IMR-90 (cell line): ENCODE data around the gene PRKCA. TPM values are rescaled to one million over a fixed set of nuclear protein-coding genes. Genes with fewer than 3 reads are reported as not detected.

Experiments used
- ATAC-seq: fragments of 200-7000 bp; cut with Tn5 transposase; 2 replicates; pipeline ENCODE4 v1.9.1; 2020; ENCODE audit warnings: low read depth, mild to moderate bottlenecking, moderate library complexity
- BruUV-seq: library from RNA; stranded (reverse); fragments of 400-500 nt; replicated peaks from 2 replicates; lab custom pipeline; 2021; lab: Mats Ljungman, UMichigan
- CTCF ChIA-PET: fragments of 300-600 bp; formaldehyde crosslinking; extraction: SDS; loops from one replicate; lab custom pipeline; 2021; ENCODE audit warnings: antibody characterized with exemption; lab: Yijun Ruan, JAX
- POLR2A ChIA-PET: fragments of 300-600 bp; sonication (Branson Sonifier 250); formaldehyde crosslinking; loops from one replicate; lab custom pipeline; 2022; ENCODE audit warnings: antibody characterized with exemption; ENCODE audit not compliant: unreplicated experiment; lab: Charles Lee
- DNase-seq: peaks from one replicate; pipeline ENCODE4 v3.0.0; 2013
- H2AFZ ChIP-seq: replicated peaks from 2 replicates; pipeline ENCODE3; 2013; ENCODE audit warnings: low read length, mild to moderate bottlenecking; ENCODE audit not compliant: poor library complexity
- H2AK5ac ChIP-seq: 2 replicates; pipeline ENCODE4 v1.6.1; 2013; ENCODE audit warnings: low read depth, low read length, inconsistent platforms
- H2AK9ac ChIP-seq: replicated peaks from 2 replicates; pipeline ENCODE3; 2013; ENCODE audit warnings: mild to moderate bottlenecking, low read depth, low read length, moderate library complexity; ENCODE audit not compliant: poor library complexity
- H2BK120ac ChIP-seq: 2 replicates; pipeline ENCODE4 v1.6.1; 2013; ENCODE audit warnings: low read depth, low read length, inconsistent platforms
- H2BK15ac ChIP-seq: 3 replicates; pipeline ENCODE4 v1.6.1; 2013; ENCODE audit warnings: low read depth, low read length, inconsistent platforms
- H2BK20ac ChIP-seq: 2 replicates; pipeline ENCODE4 v1.6.1; 2013; ENCODE audit warnings: low read depth, mild to moderate bottlenecking, inconsistent platforms, low read length, moderate library complexity
- H2BK5ac ChIP-seq: 2 replicates; pipeline ENCODE4 v1.6.1; 2013; ENCODE audit warnings: mild to moderate bottlenecking, low read depth, low read length, inconsistent platforms; ENCODE audit not compliant: poor library complexity, severe bottlenecking
- H3K14ac ChIP-seq: replicated peaks from 2 replicates; pipeline ENCODE4 v1.6.1; 2013; ENCODE audit warnings: low read depth, low read length, inconsistent platforms
- H3K18ac ChIP-seq: 2 replicates; pipeline ENCODE4 v1.6.1; 2013; ENCODE audit warnings: low read depth, low read length, control low read depth
- H3K23ac ChIP-seq: 2 replicates; pipeline ENCODE4 v1.6.1; 2013; ENCODE audit warnings: low read depth, low read length, inconsistent platforms
- H3K27ac ChIP-seq: 2 replicates; pipeline ENCODE4 v1.5.1; 2013; ENCODE audit warnings: mild to moderate bottlenecking, control low read depth, low read length; ENCODE audit not compliant: insufficient read depth
- H3K27me3 ChIP-seq: 2 replicates; pipeline ENCODE4 v1.6.1; 2013; ENCODE audit warnings: low read length; ENCODE audit not compliant: control insufficient read depth, insufficient read depth
- H3K36me3 ChIP-seq: 2 replicates; pipeline ENCODE4 v1.6.1; 2013; ENCODE audit warnings: low read length, mixed read lengths; ENCODE audit not compliant: control insufficient read depth, insufficient read depth
- H3K4ac ChIP-seq: 2 replicates; pipeline ENCODE4 v1.6.1; 2013; ENCODE audit warnings: low read depth, low read length, inconsistent platforms
- H3K4me1 ChIP-seq: 2 replicates; pipeline ENCODE4 v1.6.1; 2013; ENCODE audit warnings: low read length, mixed read lengths; ENCODE audit not compliant: control insufficient read depth, insufficient read depth
- H3K4me2 ChIP-seq: 2 replicates; pipeline ENCODE4 v1.6.1; 2013; ENCODE audit warnings: low read depth, mild to moderate bottlenecking, control low read depth, low read length, moderate library complexity
- H3K4me3 ChIP-seq: 2 replicates; pipeline ENCODE4 v1.5.1; 2013; ENCODE audit warnings: low read depth, mild to moderate bottlenecking, control low read depth, low read length, moderate library complexity; ENCODE audit not compliant: insufficient read depth
- H3K56ac ChIP-seq: 2 replicates; pipeline ENCODE4 v1.6.1; 2013; ENCODE audit warnings: low read length, inconsistent platforms; ENCODE audit not compliant: insufficient read depth; ENCODE audit errors: extremely low read depth
- H3K79me1 ChIP-seq, 2 experiments: 2 replicates each; pipeline ENCODE4 v1.6.1; 2013; ENCODE audit warnings: low read length in 2 of 2, inconsistent platforms in 1 of 2, low read depth in 1 of 2
- H3K9ac ChIP-seq: 2 replicates; pipeline ENCODE4 v1.6.1; 2013; ENCODE audit warnings: low read depth, low read length, control low read depth
- H3K9me1 ChIP-seq: 2 replicates; pipeline ENCODE4 v1.6.1; 2013; ENCODE audit warnings: low read length, inconsistent platforms; ENCODE audit not compliant: insufficient read depth
- H3K9me3 ChIP-seq: 2 replicates; pipeline ENCODE4 v1.6.1; 2013; ENCODE audit warnings: low read length; ENCODE audit not compliant: control insufficient read depth, insufficient read depth
- H4K20me1 ChIP-seq: 2 replicates; pipeline ENCODE4 v1.6.1; 2013; ENCODE audit warnings: low read length, inconsistent platforms; ENCODE audit not compliant: insufficient read depth
- H4K5ac ChIP-seq: 2 replicates; pipeline ENCODE4 v1.6.1; 2013; ENCODE audit warnings: mild to moderate bottlenecking, low read depth, low read length, control low read depth
- H4K8ac ChIP-seq, 2 experiments: 2 replicates each; pipeline ENCODE4 v1.6.1; 2013; ENCODE audit warnings: low read depth in 2 of 2, low read length in 2 of 2, control low read depth in 1 of 2, inconsistent platforms in 1 of 2
- H4K91ac ChIP-seq: 2 replicates; pipeline ENCODE4 v1.6.1; 2013; ENCODE audit warnings: low read depth, low read length, inconsistent platforms; ENCODE audit not compliant: insufficient read depth
- CEBPB ChIP-seq: IDR thresholded peaks from 2 replicates; pipeline ENCODE4 v1.6.1; 2012; ENCODE audit warnings: low read depth, low read length, improper control_type of control experiment
- FOS ChIP-seq: fragments of 150-350 bp; IDR thresholded peaks from 2 replicates; pipeline ENCODE4 v1.6.1; 2016; ENCODE audit warnings: low read depth, low read length
- MAFK ChIP-seq: IDR thresholded peaks from 2 replicates; pipeline ENCODE4 v1.6.1; 2012; ENCODE audit warnings: low read depth, low read length, improper control_type of control experiment
- NFE2L2 ChIP-seq: fragments of 150-350 bp; IDR thresholded peaks from 2 replicates; pipeline ENCODE4 v1.6.1; 2016; ENCODE audit warnings: low read depth, mild to moderate bottlenecking, low read length
- RAD21 ChIP-seq: IDR thresholded peaks from 2 replicates; pipeline ENCODE4 v1.6.1; 2012; ENCODE audit warnings: low read length, improper control_type of control experiment
- WGBS, 2 experiments: methylation state at CpG; one replicate each; pipeline versions ENCODE4 v1.1.5 to v1.1.7; 2013; ENCODE audit warnings: missing lambda C conversion rate in 2 of 2; ENCODE audit not compliant: insufficient read length in 1 of 2; ENCODE audit errors: extremely low coverage in 2 of 2; 5-methylcytosine and 5-hydroxymethylcytosine counted together
- dilution Hi-C: fragments of 300-500 bp; cut with HindIII; formaldehyde crosslinking; loops from one replicate; pipeline ENCODE4 v1.14.3; 2018; ENCODE audit warnings: low sequenced_read_pairs; ENCODE audit not compliant: unreplicated experiment
- in situ Hi-C: fragments of 300-500 bp; cut with MboI; formaldehyde crosslinking; loops from 3 replicates; pipeline ENCODE4 v1.14.3; 2019; ENCODE audit warnings: low sequenced_read_pairs, inconsistent platforms, mixed read lengths
- intact Hi-C: fragments of 100-400 bp; cut with micrococcal nuclease; formaldehyde crosslinking; loops from 2 replicates; pipeline ENCODE4 v1.10.0; 2022
- polyA plus RNA-seq, 3 experiments: library from polyadenylated mRNA; depleted of rRNA; stranded (reverse); fragments of >200 nt; gene quantifications; 2 replicates each; pipeline ENCODE4 v1.2.3, GENCODE V29; 2012; ENCODE audit warnings: low replicate concordance in 1 of 3
- total RNA-seq: library from RNA; depleted of rRNA; stranded (reverse); fragments of >200 nt; gene quantifications from 2 replicates; pipeline ENCODE4 v1.2.3, GENCODE V29; 2012
- TF ChIP-seq, protein P1 (sequence below): fragments of 150-350 bp; IDR thresholded peaks from 2 replicates; pipeline ENCODE4 v1.6.1; 2016; ENCODE audit warnings: low read depth, mild to moderate bottlenecking, low read length, moderate library complexity, borderline replicate concordance

The PRKCA gene
- total and polyA plus RNA-seq, 2 of the 4 experiments (the other 2 are of a cell fraction): 31.0 to 46.0 TPM

DNA sequence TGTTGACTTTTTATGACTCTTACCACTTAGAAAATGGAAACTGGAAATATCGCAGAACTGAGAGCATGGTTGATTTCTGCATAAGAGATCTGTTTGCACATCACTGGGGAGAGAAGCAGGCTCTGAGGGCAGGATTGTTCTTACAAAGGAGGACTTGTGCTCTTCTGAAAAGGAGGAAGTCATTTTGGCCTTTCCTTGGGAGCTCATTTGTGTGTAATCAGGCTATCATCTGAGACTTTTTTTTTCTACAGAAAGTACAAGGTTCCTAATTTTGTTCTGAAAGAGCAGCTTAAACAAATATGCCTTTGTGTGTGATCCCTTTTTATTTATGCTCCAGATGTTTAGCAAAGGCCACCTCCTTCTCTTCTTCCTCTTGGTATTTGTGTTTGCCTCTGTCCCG lies 386.8 kb downstream of the PRKCA start:
- WGBS, 2 experiments: no CpG with 5 or more reads among the region's 2 CpGs
- no peak overlapping the region for H2BK20ac ChIP-seq
- TF ChIP-seq FOS (no peak), CEBPB (no peak), RAD21 (no peak), MAFK (no peak), NFE2L2 (no peak)
- TF ChIP-seq, protein P1, sequence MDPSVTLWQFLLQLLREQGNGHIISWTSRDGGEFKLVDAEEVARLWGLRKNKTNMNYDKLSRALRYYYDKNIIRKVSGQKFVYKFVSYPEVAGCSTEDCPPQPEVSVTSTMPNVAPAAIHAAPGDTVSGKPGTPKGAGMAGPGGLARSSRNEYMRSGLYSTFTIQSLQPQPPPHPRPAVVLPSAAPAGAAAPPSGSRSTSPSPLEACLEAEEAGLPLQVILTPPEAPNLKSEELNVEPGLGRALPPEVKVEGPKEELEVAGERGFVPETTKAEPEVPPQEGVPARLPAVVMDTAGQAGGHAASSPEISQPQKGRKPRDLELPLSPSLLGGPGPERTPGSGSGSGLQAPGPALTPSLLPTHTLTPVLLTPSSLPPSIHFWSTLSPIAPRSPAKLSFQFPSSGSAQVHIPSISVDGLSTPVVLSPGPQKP: no peak
- ATAC-seq (no peak), DNase-seq (no peak)
- dilution Hi-C loops (no loop called here), intact Hi-C loops (no loop called here), in situ Hi-C loops (no loop called here)
- H2BK15ac ChIP-seq: no peak overlapping the region
- H2BK120ac ChIP-seq: no peak overlapping the region
- POLR2A ChIA-PET: no interaction called here
- H3K4me2 ChIP-seq: no peak overlapping the region
- H3K9me3 ChIP-seq: no peaks in the 10 kb centered on the region
- no peak overlapping the region for H3K56ac ChIP-seq
- peaks cover 16 to 29% of the 10 kb centered on the region in 2 experiments; a peak in 3 of 4 replicates for H3K79me1 ChIP-seq
- H2AK5ac ChIP-seq: no peak overlapping the region
- no peak overlapping the region for H3K4me3 ChIP-seq
- H2AFZ ChIP-seq: no peak overlapping the region
- no peak overlapping the region for H3K18ac ChIP-seq
- H3K14ac ChIP-seq: no peak overlapping the region
- H3K4me1 ChIP-seq: peaks cover 12% of the 10 kb centered on the region
- H4K8ac ChIP-seq: no peak overlapping the region
- H2AK9ac ChIP-seq: no peak overlapping the region
- H3K27ac ChIP-seq: no peak overlapping the region
- H4K91ac ChIP-seq: no peak overlapping the region
- no peak overlapping the region for H2BK5ac ChIP-seq
- H3K9me1 ChIP-seq: peaks cover 9% of the 10 kb centered on the region
- CTCF ChIA-PET: interaction anchor here (0.6 kb wide), 1 partner anchor 488 kb away, joined by 4 read pairs; no protein-coding TSS in a partner anchor
- H4K5ac ChIP-seq: no peak overlapping the region
- H3K9ac ChIP-seq: no peak overlapping the region
- peaks cover 5% of the 10 kb centered on the region; the same call in 1 of the 2 replicates for H4K20me1 ChIP-seq
- no peak overlapping the region for H3K23ac ChIP-seq
- no peaks in the 10 kb centered on the region for H3K27me3 ChIP-seq
- no peak overlapping the region for H3K4ac ChIP-seq
- peaks cover 23% of the 10 kb centered on the region for H3K36me3 ChIP-seq
- BruUV-seq: no TSS peak
